Peyer's patch (tissue), 4 donors: Measurements from ENCODE around the gene HCFC2.

Source experiments
- POLR2A ChIP-seq, 2 donors: fragments of 450-650 bp; IDR thresholded peaks; one replicate each; pipeline ENCODE4 v1.5.1; 2017; ENCODE audit warnings: antibody characterized with exemption in 2 of 2, mild to moderate bottlenecking in 2 of 2, moderate library complexity in 2 of 2
- TF ChIP-seq, protein P1 (sequence below), 6 experiments: fragments of 450-650 bp in 4 of 6; fragments of 200-600 bp in 2 of 6; sonication (generic) in 1 of 6; IDR thresholded peaks; one replicate each; pipeline ENCODE4 v1.5.1; 2017 to 2019; ENCODE audit warnings: antibody characterized with exemption in 6 of 6, mild to moderate bottlenecking in 3 of 6, moderate library complexity in 1 of 6

DNA sequence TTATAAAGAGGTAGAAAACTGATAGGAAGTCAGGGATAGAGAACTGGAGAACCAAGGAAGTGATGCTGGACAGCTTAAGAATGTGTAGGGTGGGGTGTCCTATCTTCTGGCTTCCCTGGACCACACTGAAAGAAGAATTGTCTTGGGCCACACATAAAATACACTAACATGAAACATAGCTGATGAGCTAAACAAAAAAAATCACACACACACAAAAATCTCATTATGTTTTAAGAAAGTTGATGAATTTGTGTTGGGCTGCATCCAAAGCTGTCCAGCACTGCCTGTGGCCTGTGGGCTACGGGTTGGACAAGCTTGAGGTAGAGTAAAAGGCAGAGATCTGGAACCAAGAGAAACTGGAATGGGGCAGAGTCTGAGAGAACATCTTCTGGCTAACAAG lies 21.8 kb upstream of the HCFC2 start:
- no peak for TF ChIP-seq POLR2A (IDR thresholded peaks at IDR 0.05)
- TF ChIP-seq, protein P1, sequence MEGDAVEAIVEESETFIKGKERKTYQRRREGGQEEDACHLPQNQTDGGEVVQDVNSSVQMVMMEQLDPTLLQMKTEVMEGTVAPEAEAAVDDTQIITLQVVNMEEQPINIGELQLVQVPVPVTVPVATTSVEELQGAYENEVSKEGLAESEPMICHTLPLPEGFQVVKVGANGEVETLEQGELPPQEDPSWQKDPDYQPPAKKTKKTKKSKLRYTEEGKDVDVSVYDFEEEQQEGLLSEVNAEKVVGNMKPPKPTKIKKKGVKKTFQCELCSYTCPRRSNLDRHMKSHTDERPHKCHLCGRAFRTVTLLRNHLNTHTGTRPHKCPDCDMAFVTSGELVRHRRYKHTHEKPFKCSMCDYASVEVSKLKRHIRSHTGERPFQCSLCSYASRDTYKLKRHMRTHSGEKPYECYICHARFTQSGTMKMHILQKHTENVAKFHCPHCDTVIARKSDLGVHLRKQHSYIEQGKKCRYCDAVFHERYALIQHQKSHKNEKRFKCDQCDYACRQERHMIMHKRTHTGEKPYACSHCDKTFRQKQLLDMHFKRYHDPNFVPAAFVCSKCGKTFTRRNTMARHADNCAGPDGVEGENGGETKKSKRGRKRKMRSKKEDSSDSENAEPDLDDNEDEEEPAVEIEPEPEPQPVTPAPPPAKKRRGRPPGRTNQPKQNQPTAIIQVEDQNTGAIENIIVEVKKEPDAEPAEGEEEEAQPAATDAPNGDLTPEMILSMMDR (IDR thresholded peaks at IDR 0.05): no peak
